ENCODE results near the gene CHD1. TPM values are rescaled to one million over a fixed set of nuclear protein-coding genes. Genes with fewer than 3 reads are reported as not detected.

Gene CHD1
- total RNA-seq, 1 donor from 2014 or later, result 91.1 TPM

- DNase-seq (ENCODE audit: low read depth), result peak; percentile 41
Observed at GRCh38 chr5:98904780-98905179, 24.0 kb downstream of the CHD1 start.

DNA sequence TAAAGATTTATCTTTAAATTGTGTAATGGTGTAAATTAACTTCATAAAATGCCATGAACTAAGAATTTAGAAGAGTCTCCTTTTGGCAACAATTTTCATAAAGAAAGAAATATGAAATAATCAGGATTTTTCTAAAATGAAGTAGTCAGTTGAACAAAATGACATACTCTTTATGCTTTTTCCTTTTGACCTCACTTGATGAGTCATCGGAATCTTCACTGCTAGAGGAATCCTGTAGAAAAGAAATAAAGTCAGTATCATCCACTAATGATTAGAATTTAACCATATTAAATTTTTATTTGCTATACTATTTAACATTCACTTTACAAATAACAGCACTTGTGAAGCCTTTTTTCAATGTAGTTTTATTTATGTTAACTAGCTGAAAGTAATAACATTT, 26.1 kb downstream of the CHD1 start:
- peak; percentile 37 for DNase-seq (ENCODE audit: low read depth)

DNA sequence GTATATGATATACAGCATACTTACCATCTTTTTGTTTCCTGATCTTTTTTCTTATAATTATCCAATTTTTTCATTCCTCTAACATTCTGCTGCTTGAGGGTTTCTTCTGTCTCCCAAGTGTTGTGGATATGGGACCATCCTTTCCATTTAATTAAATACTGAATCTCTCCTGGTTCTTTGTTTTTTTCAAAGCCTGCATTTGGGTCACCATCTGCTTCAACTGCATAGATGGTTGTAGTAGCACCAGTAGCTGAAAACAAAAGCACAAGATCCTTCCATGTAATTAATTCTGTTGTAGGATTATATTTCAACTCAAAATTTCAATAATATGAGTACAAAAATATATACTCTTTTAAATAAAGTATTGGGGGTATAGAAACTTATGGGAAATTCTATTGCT, 29.4 kb downstream of the CHD1 start:
- no peak for DNase-seq (ENCODE audit: low read depth)

DNA sequence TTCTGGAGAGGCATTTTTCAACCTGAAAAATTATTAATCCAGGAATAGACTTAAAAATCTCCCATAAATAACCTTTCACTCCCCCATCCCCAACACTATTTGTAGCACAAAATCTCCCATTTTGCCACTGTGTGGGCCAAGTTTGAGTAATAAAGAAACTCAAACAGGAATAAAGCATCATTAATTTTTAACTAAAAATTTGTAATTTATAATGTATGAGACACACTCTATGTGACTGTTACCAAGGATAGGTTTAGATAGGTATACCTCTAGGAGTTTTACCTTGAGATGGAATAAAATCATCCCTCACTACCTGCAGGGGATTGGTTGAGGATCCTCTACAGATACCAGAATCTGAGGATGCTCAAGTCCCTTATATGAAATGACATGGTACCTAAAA, 30.1 kb downstream of the CHD1 start:
- DNase-seq (ENCODE audit: low read depth), result no peak

DNA sequence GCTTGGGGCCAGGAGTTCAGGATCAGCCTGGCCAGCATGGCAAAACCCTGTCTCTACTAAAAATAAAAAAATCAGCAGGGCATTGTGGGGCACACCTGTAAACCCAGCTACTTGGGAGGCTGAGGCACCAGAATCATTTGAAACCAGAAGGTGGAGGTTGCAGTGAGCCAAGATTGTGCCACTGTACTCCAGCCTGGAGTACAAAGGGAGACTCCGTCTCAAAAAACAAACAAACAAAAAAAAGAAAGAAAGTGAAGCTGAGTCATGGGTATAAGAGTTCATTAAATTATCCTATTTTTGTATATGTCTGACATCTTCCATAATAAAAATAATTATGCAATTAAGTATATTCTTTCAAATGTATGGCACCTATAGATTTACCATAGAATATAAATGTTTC, 37.2 kb downstream of the CHD1 start:
- no peak for DNase-seq (ENCODE audit: low read depth)

- peak; percentile 13 for DNase-seq (ENCODE audit: low read depth)
Observed at GRCh38 chr5:98880598-98880997, 48.2 kb downstream of the CHD1 start.

- DNase-seq (ENCODE audit: low read depth), result peak; percentile 10
Observed at GRCh38 chr5:98880151-98880550, 48.7 kb downstream of the CHD1 start.

GRCh38 chr5:98877600-98877999, 51.2 kb downstream of the CHD1 start:
- no peak for DNase-seq (ENCODE audit: low read depth)

- peak; percentile 68 for DNase-seq (ENCODE audit: low read depth)
Observed at GRCh38 chr5:98872674-98873073, 56.1 kb downstream of the CHD1 start.

DNA sequence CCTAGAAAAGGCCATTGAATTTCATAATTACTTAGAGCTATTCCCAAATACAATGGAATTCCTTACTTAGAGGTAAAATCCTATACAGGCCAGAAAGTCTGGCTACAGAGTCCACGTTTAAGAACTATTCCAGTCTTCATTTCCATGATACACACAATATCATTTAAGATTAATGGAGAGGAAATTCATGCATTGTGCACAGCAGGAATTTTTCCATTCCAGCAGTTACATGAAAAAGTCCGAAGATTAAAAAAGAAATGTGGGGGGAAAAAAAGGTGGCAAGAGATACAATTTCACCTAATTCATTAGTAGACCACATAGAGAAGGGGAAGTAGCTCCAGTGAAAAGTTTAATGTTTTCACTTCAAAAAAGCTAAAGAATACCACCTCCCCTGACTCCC, 63.1 kb downstream of the CHD1 start:
- DNase-seq (ENCODE audit: low read depth), result peak; percentile 42

GRCh38 chr5:98847054-98847453, 81.8 kb downstream of the CHD1 start:
- no peak for DNase-seq (ENCODE audit: low read depth)

- no peak for DNase-seq (ENCODE audit: low read depth)
Observed at GRCh38 chr5:98846520-98846919, 82.3 kb downstream of the CHD1 start.

DNA sequence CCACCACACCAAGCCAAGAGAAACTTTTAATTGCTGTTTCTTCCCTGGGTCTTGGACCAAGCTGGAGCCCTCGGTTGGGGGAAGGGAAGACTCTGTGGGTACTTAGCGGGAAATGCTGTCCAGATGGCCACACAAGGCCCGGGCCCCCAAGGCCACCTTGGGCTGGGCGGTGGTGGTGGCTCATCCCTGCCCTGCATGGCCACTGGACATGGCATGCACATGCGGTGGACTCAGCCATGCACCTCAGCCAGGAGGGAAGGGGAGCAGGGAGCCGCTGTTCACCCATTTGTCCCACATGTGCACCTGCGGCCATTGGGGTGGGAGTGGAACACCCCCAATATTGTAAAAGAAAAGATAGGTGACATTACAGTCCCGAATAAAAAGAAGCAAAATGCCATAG, 82.9 kb downstream of the CHD1 start:
- DNase-seq (ENCODE audit: low read depth), result no peak

DNA sequence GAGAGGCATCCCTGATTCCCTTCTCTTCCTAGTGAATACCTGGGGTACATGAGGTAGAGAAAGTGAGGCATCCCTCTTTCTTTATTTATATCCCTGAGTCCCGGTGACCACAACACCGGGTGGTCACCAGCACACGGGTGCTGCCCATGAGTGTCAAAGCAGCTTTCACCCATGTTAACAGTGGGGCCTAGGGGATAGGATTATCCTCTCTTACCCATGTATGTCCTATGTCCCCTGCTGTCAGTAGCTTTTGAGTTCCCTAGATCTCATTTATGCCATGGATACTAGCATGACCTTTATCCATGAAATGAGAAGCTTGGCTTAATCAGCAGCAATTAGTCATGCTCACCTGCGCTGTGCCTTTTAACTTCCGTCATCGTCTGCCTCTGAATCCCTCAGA, 83.9 kb downstream of the CHD1 start:
- DNase-seq (ENCODE audit: low read depth), result no peak

DNA sequence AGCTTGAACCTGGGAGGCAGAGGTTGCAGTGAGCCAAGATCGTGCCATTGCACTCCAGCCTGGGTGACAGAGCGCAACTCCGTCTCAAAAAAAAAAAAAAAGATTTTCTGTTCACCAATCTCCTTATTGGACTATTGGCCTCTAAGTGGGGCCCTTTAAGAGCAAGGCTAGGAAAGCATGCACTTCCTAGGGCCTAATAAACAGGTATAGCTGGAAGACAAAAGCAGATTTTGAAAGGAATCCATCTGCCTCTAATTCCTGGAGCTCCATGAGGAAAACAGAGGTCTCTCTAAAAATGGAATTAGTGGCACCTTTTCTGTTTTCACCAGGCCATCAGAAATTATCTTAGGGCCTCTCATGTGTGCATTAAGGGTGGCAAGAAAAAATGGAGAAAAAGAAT, 85.3 kb downstream of the CHD1 start:
- DNase-seq (ENCODE audit: low read depth), result no peak

GRCh38 chr5:98840946-98841345, 87.9 kb downstream of the CHD1 start:
- DNase-seq (ENCODE audit: low read depth), result no peak

DNA sequence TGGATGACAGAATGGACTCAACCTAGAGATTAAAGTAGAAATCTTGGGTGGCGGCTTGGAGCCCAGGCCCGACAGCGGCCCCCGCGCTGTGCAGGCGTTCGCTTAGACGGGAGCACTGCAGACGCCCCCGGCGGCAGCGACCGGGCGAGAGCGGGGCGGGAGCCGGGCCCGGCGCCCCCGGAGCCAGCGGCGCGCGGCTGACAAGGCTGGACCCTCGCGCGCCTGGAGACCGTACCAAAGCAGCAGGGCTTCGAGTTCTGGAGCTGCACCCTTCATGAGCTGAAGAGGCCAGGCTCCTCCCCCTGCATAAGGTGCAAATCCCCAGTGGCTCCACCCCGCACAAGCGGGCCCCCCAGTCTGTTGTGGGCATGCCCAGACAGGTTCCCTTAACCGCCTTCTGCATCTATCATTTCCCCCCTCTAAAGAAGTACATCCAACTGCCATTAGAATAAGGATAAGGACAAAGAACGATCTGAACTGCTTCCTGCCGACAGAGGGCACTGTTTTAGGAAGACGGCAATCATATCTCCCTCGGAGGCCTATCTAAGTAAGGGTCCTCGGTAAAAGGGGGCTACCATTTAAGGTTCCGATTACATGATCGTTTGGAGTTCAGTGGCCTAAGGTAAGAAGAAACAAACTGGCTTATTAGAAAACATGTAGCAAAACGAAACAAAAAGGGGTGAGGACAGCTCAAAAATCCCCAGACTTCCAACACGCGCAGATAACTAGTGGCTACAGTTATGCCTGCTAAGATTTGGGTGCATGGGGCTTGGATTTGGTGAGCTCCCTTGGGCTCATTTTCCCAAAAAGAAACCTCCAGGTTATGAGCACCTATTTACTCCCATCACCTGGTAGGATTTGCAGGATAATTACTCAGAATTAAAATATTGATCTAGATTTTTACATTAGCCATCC, 89.1 kb downstream of the CHD1 start:
- DNase-seq (ENCODE audit: low read depth), result peak; percentile 33

GRCh38 chr5:98836175-98836574, 92.6 kb downstream of the CHD1 start:
- no peak for DNase-seq (ENCODE audit: low read depth)

GRCh38 chr5:98827588-98828284, 101.1 kb downstream of the CHD1 start:
- DNase-seq (ENCODE audit: low read depth), result no peak

DNA sequence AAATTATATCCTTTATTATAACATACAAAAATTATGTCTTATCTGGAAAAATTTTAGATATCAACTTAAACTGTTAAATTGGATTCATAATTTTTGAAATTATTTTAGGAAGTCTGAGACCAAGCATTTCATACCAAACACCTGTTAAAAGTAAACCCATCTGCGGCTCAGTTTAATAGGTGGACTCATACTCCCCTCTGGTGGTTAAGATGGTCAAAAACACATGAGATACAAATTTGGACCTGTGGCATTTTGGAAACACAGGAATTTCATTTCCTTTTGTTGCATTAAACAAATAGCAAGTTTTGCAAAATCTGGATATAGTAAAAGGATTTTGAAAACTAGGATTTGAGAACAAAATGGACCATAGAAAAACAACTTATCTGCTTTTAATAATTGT, 101.6 kb downstream of the CHD1 start:
- peak; percentile 45 for DNase-seq (ENCODE audit: low read depth)

- no peak for DNase-seq (ENCODE audit: low read depth)
Observed at GRCh38 chr5:98825582-98826375, 103.0 kb downstream of the CHD1 start.

DNA sequence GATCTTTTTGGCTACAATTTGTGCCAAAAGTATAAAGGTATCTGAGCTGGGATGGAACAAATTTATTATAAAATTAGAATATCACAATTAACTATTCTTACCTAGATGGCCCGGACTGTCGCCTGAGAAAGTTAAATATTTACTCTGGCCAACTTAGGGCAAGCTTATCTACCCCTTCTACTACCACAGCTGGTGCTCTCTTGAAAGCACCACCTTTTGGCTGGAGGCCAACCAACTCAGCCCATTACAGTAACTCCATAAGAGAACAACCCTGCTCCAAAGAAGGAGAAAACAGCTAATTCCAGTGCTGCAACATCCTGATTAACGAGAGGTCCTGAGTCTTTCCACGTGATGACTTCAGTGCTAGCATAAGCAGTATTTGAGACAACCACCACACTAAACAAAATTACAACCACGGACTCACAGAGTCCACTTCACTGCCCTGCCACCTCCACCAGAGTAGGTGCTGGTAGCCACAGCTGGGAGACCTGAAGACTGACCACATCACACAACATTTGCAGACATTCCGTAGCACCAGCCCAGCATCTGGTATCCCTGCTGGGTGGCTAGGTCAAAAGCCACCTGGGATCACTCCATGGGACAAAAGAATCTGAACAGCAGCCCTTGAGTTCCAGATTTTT, 112.1 kb downstream of the CHD1 start:
- peak; percentile 23 for DNase-seq (ENCODE audit: low read depth)
